HUDEP-2 (cell line): Measurements from ENCODE around the gene DDX59.
"Not testable (repeated sequence)": the region's sequence is repeated elsewhere in the genome, so short reads cannot be mapped to it uniquely, and the experiment has no call there.

ENCODE experiments used
- DNase-seq, 76 experiments: peaks; one replicate each; lab custom pipeline; 2025; ENCODE audit not compliant: unreplicated experiment in 76 of 76; lab: John Stamatoyannopoulos, UW

The DDX59 gene

GRCh38 chr1:200630515-200630899 is 39.2 kb downstream of the DDX59 start:
- not testable (repeated sequence) for DNase-seq

GRCh38 chr1:200629876-200630514 is 39.7 kb downstream of the DDX59 start:
- no peak for DNase-seq

- no peak for DNase-seq
Observed at GRCh38 chr1:200628223-200628881, 41.4 kb downstream of the DDX59 start.

GRCh38 chr1:200627575-200628222 is 42.0 kb downstream of the DDX59 start:
- DNase-seq = no peak

GRCh38 chr1:200626853-200627534 is 42.7 kb downstream of the DDX59 start:
- DNase-seq = no peak

- no peak for DNase-seq
Observed at GRCh38 chr1:200625381-200625824, 44.3 kb downstream of the DDX59 start.

GRCh38 chr1:200624679-200625335 is 44.9 kb downstream of the DDX59 start:
- DNase-seq = no peak

- peak in 74 of 76 experiments; percentile 29 to 93 (median 86) for DNase-seq
Observed at GRCh38 chr1:200620273-200621131, 49.2 kb downstream of the DDX59 start, which contains the start of gene KIF14. Gene KIF14, minus strand, starts transcription at chr1:200620751. Its CDS starts 2,028 bp downstream, at chr1:200618723.

GRCh38 chr1:200619894-200620272 is 49.8 kb downstream of the DDX59 start:
- peak in 1 of 76 experiments; percentile 1 for DNase-seq

- no peak for DNase-seq
Observed at GRCh38 chr1:200610846-200611245, 58.9 kb downstream of the DDX59 start.

- no peak for DNase-seq
Observed at GRCh38 chr1:200602632-200603031, 67.1 kb downstream of the DDX59 start.
